SH-SY5Y (cell line): ENCODE results near the gene CHD6.

Source experiments
- GATA2 ChIP-seq: IDR thresholded peaks from 2 replicates; pipeline ENCODE4 v1.6.1; 2011; ENCODE audit warnings: mild to moderate bottlenecking, low read depth, low read length
- GATA3 ChIP-seq: IDR thresholded peaks from 2 replicates; pipeline ENCODE4 v1.6.1; 2011; ENCODE audit warnings: low read depth, mild to moderate bottlenecking, low read length, moderate library complexity

CHD6 gene

DNA sequence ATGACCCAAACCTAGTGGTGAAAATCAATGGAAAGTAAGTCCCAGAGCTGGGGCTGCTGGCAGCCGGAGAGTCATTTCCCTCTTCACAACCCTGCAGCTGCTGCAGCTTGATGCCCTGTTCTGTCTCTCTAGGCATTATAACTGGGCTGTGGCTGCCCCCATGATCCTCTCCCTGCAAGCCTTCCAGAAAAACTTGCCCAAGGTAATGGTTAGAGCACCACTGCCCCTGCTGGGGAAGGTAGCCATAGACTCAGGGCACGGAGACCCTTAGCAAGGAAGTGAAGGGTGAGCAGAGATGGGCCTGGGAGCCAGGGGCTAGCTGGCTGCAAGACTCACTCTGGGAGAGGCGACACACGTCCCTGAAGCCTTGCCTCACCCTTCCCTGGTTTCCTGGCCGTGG lies 265.5 kb downstream of the CHD6 start:
- TF ChIP-seq GATA2: no peak
- no peak for TF ChIP-seq GATA3

DNA sequence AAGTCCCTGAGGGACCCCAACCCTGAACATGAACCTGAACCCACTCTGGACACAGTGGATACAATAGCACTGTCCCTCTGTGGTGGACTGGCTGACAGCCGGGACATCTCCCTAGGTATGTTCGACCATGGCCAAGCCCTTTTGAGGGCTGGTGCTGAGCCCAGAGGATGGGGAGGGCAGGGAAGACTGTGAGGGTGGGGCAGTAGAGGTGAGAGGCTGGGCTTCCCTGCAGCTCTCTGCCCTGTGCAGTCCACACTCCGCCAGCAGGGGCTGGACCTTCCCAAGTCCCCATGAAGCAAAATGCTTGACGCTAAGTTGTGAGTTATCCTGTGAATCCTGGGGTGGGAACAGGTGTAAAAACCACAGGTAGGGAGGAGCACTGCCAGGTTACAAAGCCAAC lies 266.1 kb downstream of the CHD6 start:
- TF ChIP-seq GATA3 (no peak), GATA2 (no peak)
